HEK293 (cell line): Measurements from ENCODE around the gene AHSA1.

ENCODE experiments used
- CTCF ChIA-PET: fragments of 350-600 bp; formaldehyde crosslinking; extraction: SDS; loops from one replicate; lab custom pipeline; 2021; ENCODE audit warnings: antibody characterized with exemption; lab: Yijun Ruan, JAX
- POLR2A ChIA-PET: fragments of 300-600 bp; formaldehyde crosslinking; extraction: SDS; loops from one replicate; lab custom pipeline; 2020; ENCODE audit warnings: antibody characterized with exemption, inconsistent platforms; lab: Yijun Ruan, JAX
- H3K27ac ChIP-seq: fragments of 200-500 bp; sonication (Bioruptor generic); 2 replicates; pipeline ENCODE4 v1.5.1; 2014; ENCODE audit warnings: low read depth, low read length, control low read depth, inconsistent platforms; ENCODE audit errors: extremely low read depth
- H3K36me3 ChIP-seq, 2 experiments: fragments of 200-500 bp in 1 of 2; sonication (Bioruptor generic) in 1 of 2; 1 replicate in 1 of 2; 2 replicates in 1 of 2; pipeline ENCODE4 v1.5.1; 2014 to 2017; ENCODE audit warnings: inconsistent platforms in 2 of 2, low read length in 2 of 2; ENCODE audit not compliant: control insufficient read depth in 2 of 2, insufficient read depth in 1 of 2
- H3K4me1 ChIP-seq: fragments of 200-500 bp; sonication (Bioruptor generic); 2 replicates; pipeline ENCODE4 v1.5.1; 2014; ENCODE audit warnings: mild to moderate bottlenecking, low read length, inconsistent platforms; ENCODE audit not compliant: control insufficient read depth, insufficient read depth
- H3K4me3 ChIP-seq: 2 replicates; pipeline ENCODE4 v1.5.1; 2011; ENCODE audit warnings: low read depth, mild to moderate bottlenecking, control low read depth, low read length, moderate library complexity
- H3K9me3 ChIP-seq: fragments of 200-500 bp; sonication (Bioruptor generic); 2 replicates; pipeline ENCODE4 v1.5.1; 2014; ENCODE audit warnings: low read depth, low read length, inconsistent platforms; ENCODE audit not compliant: control insufficient read depth, insufficient read depth
- GFI1B ChIP-seq: fragments of 450-650 bp; formaldehyde crosslinking; IDR thresholded peaks from 2 replicates; pipeline ENCODE4 v1.5.1; 2016; ENCODE audit warnings: missing biosample characterization, missing genetic modification characterization
- GLI4 ChIP-seq: fragments of 450-650 bp; formaldehyde crosslinking; IDR thresholded peaks from 2 replicates; pipeline ENCODE4 v1.5.1; 2016; ENCODE audit warnings: missing biosample characterization, missing genetic modification characterization
- KLF1 ChIP-seq: fragments of 450-650 bp; formaldehyde crosslinking; IDR thresholded peaks from 2 replicates; pipeline ENCODE4 v1.5.1; 2016; ENCODE audit warnings: missing biosample characterization, missing genetic modification characterization
- KLF16 ChIP-seq: fragments of 450-650 bp; formaldehyde crosslinking; IDR thresholded peaks from 2 replicates; pipeline ENCODE4 v1.5.1; 2017; ENCODE audit warnings: missing biosample characterization, missing genetic modification characterization
- KLF9 ChIP-seq: fragments of 450-650 bp; formaldehyde crosslinking; IDR thresholded peaks from 2 replicates; pipeline ENCODE4 v1.5.1; 2016; ENCODE audit warnings: missing biosample characterization, missing genetic modification characterization, low read depth
- MZF1 ChIP-seq: fragments of 450-650 bp; formaldehyde crosslinking; IDR thresholded peaks from 2 replicates; pipeline ENCODE4 v1.5.1; 2017; ENCODE audit warnings: missing biosample characterization, missing genetic modification characterization, borderline replicate concordance
- OVOL3 ChIP-seq: fragments of 450-650 bp; formaldehyde crosslinking; IDR thresholded peaks from 2 replicates; pipeline ENCODE4 v1.5.1; 2016; ENCODE audit warnings: missing biosample characterization, missing genetic modification characterization
- REPIN1 ChIP-seq: fragments of 450-650 bp; formaldehyde crosslinking; IDR thresholded peaks from 2 replicates; pipeline ENCODE4 v1.5.1; 2017; ENCODE audit warnings: missing biosample characterization, missing genetic modification characterization, low read depth
- SALL2 ChIP-seq: fragments of 450-650 bp; formaldehyde crosslinking; IDR thresholded peaks from 2 replicates; pipeline ENCODE4 v1.5.0; 2017; ENCODE audit warnings: missing biosample characterization, mild to moderate bottlenecking, missing genetic modification characterization, borderline replicate concordance
- TRIM28 ChIP-seq: IDR thresholded peaks from 2 replicates; pipeline ENCODE4 v1.6.1; 2011; ENCODE audit warnings: low read length, control low read depth, borderline replicate concordance
- YY1 ChIP-seq: fragments of 450-650 bp; formaldehyde crosslinking; IDR thresholded peaks from 2 replicates; pipeline ENCODE4 v1.5.1; 2018; ENCODE audit warnings: missing biosample characterization, missing genetic modification characterization
- ZBTB20 ChIP-seq: fragments of 450-650 bp; formaldehyde crosslinking; IDR thresholded peaks from 2 replicates; pipeline ENCODE4 v1.5.1; 2016; ENCODE audit warnings: missing biosample characterization, missing genetic modification characterization
- ZBTB21 ChIP-seq: fragments of 450-650 bp; formaldehyde crosslinking; IDR thresholded peaks from 2 replicates; pipeline ENCODE4 v1.5.1; 2017; ENCODE audit warnings: missing biosample characterization, missing genetic modification characterization
- ZBTB7A ChIP-seq: fragments of 450-650 bp; formaldehyde crosslinking; IDR thresholded peaks from 2 replicates; pipeline ENCODE4 v1.5.1; 2016; ENCODE audit warnings: low read depth, missing biosample characterization, missing genetic modification characterization
- ZFP3 ChIP-seq: fragments of 450-650 bp; formaldehyde crosslinking; IDR thresholded peaks from 2 replicates; pipeline ENCODE4 v1.5.1; 2016; ENCODE audit warnings: low read depth, missing biosample characterization, missing genetic modification characterization
- ZNF157 ChIP-seq: fragments of 450-650 bp; formaldehyde crosslinking; IDR thresholded peaks from 2 replicates; pipeline ENCODE4 v1.5.1; 2016; ENCODE audit warnings: missing biosample characterization, missing genetic modification characterization
- ZNF211 ChIP-seq: fragments of 450-650 bp; formaldehyde crosslinking; IDR thresholded peaks from 2 replicates; pipeline ENCODE4 v1.5.1; 2016; ENCODE audit warnings: low read depth, missing biosample characterization, missing genetic modification characterization
- ZNF26 ChIP-seq: fragments of 450-650 bp; formaldehyde crosslinking; IDR thresholded peaks from 2 replicates; pipeline ENCODE4 v1.5.1; 2016; ENCODE audit warnings: missing biosample characterization, missing genetic modification characterization
- ZNF266 ChIP-seq: fragments of 450-650 bp; formaldehyde crosslinking; IDR thresholded peaks from 2 replicates; pipeline ENCODE4 v1.5.1; 2016; ENCODE audit warnings: missing biosample characterization, missing genetic modification characterization, low read depth
- ZNF341 ChIP-seq: fragments of 450-650 bp; formaldehyde crosslinking; IDR thresholded peaks from 2 replicates; pipeline ENCODE4; 2016; ENCODE audit warnings: low read depth, missing biosample characterization, missing genetic modification characterization
- ZNF549 ChIP-seq: fragments of 450-650 bp; IDR thresholded peaks from 2 replicates; pipeline ENCODE4 v1.5.1; 2018; ENCODE audit warnings: missing biosample characterization, missing genetic modification characterization, mild to moderate bottlenecking, inconsistent platforms, moderate library complexity
- ZNF610 ChIP-seq: fragments of 450-650 bp; formaldehyde crosslinking; IDR thresholded peaks from 2 replicates; pipeline ENCODE4 v1.5.1; 2016; ENCODE audit warnings: missing biosample characterization, missing genetic modification characterization, borderline replicate concordance
- ZNF658 ChIP-seq: fragments of 450-650 bp; formaldehyde crosslinking; IDR thresholded peaks from 2 replicates; pipeline ENCODE4; 2016; ENCODE audit warnings: missing biosample characterization, missing genetic modification characterization
- ZNF707 ChIP-seq: fragments of 450-650 bp; formaldehyde crosslinking; IDR thresholded peaks from 2 replicates; pipeline ENCODE4 v1.5.1; 2016; ENCODE audit warnings: missing biosample characterization, missing genetic modification characterization
- ZNF768 ChIP-seq: fragments of 450-650 bp; formaldehyde crosslinking; IDR thresholded peaks from 2 replicates; pipeline ENCODE4 v1.5.1; 2018; ENCODE audit warnings: missing biosample characterization, mild to moderate bottlenecking, missing genetic modification characterization
- ZSCAN30 ChIP-seq: fragments of 450-650 bp; IDR thresholded peaks from 2 replicates; pipeline ENCODE4 v1.5.1; 2018; ENCODE audit warnings: missing biosample characterization, mild to moderate bottlenecking, missing genetic modification characterization, moderate library complexity
- TF ChIP-seq, protein P1 (sequence below): fragments of 450-650 bp; formaldehyde crosslinking; IDR thresholded peaks from 2 replicates; pipeline ENCODE4 v1.5.1; 2016; ENCODE audit warnings: missing biosample characterization, missing genetic modification characterization
- TF ChIP-seq, protein P2 (sequence below): fragments of 450-650 bp; formaldehyde crosslinking; IDR thresholded peaks from 2 replicates; pipeline ENCODE4 v1.5.1; 2017; ENCODE audit warnings: missing biosample characterization, missing genetic modification characterization
- TF ChIP-seq, protein P3 (sequence below): fragments of 450-650 bp; formaldehyde crosslinking; IDR thresholded peaks from 2 replicates; pipeline ENCODE4; 2016; ENCODE audit warnings: missing biosample characterization, missing genetic modification characterization

AHSA1 gene

DNA sequence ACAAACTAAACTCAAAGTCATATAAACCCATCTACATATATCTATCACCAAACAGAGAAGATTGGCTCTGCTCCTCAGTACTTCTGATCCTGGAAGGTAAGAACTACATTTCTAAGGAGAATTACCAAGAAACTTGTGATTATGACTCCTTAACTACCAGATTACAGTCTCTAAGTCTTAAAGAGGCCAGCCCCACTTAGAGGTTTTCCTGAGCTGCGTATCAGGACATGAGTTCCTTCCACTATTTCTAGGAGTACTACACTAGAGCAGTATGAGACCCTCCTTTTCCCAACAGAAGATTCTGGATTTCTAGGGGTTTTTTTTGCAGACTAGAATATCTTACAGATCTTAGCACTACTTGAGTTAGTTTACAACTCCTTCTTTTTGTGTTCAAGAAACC lies 34.5 kb upstream of the AHSA1 start, which contains the start of gene NOXRED1 (continued):
- no peak for TF ChIP-seq ZSCAN30 (tag by site-specific recombination)
- TF ChIP-seq ZFP3, result no peak

DNA sequence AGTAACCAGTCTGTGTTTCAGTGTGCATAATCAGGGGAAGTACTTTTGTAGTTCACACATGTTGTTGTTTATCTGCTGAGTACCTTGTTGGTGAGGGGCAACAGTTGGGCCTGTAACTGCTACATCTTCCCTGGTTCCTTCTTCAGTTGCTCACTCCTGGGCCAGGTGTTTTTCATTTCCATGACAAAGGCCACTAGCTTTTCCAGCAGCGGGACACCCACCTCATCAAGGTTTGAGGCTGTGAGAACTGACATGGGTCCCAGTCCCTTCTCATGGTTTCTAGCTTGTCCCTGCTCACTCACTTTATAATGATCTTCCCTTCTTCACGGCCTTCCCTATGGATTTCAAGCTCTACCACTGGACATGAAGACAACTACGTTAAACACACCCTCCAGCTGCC lies 33.0 kb upstream of the AHSA1 start:
- TF ChIP-seq ZNF768 (tag by site-specific recombination) (no peak), KLF16 (tag by site-specific recombination) (no peak), ZFP3 (no peak), ZNF341 (no peak), ZNF211 (tag by site-specific recombination) (no peak), ZNF26 (tag by site-specific recombination) (no peak)
- TF ChIP-seq, protein P1, sequence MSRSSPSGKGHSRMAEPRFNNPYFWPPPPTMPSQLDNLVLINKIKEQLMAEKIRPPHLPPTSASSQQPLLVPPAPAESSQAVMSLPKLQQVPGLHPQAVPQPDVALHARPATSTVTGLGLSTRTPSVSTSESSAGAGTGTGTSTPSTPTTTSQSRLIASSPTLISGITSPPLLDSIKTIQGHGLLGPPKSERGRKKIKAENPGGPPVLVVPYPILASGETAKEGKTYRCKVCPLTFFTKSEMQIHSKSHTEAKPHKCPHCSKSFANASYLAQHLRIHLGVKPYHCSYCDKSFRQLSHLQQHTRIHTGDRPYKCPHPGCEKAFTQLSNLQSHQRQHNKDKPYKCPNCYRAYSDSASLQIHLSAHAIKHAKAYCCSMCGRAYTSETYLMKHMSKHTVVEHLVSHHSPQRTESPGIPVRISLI, result no peak
- TF ChIP-seq, protein P2, sequence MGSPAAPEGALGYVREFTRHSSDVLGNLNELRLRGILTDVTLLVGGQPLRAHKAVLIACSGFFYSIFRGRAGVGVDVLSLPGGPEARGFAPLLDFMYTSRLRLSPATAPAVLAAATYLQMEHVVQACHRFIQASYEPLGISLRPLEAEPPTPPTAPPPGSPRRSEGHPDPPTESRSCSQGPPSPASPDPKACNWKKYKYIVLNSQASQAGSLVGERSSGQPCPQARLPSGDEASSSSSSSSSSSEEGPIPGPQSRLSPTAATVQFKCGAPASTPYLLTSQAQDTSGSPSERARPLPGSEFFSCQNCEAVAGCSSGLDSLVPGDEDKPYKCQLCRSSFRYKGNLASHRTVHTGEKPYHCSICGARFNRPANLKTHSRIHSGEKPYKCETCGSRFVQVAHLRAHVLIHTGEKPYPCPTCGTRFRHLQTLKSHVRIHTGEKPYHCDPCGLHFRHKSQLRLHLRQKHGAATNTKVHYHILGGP (tag by site-specific recombination), result no peak
- CTCF ChIA-PET, result interaction anchor here (0.6 kb wide), 1 partner anchor 124 kb away, joined by 3 read pairs; no protein-coding TSS in a partner anchor
- Histone ChIP-seq H3K36me3 (peaks cover 4 to 80% of the 10 kb centered on the region in 2 experiments; a peak in 1 of 3 replicates), H3K27ac (no peak overlapping the region), H3K4me3 (no peak overlapping the region), H3K9me3 (no peaks in the 10 kb centered on the region), H3K4me1 (no peaks in the 10 kb centered on the region)
- POLR2A ChIA-PET, result no interaction called here

GRCh38 chr14:77426396-77426795 lies 31.5 kb upstream of the AHSA1 start:
- CTCF ChIA-PET, result interaction anchor here (0.9 kb wide), 1 partner anchor 110 kb away, joined by 6 read pairs; no protein-coding TSS in a partner anchor
- peaks cover 7 to 82% of the 10 kb centered on the region in 2 experiments; a peak in 2 of 3 replicates for H3K36me3 ChIP-seq
- no peak overlapping the region for H3K27ac ChIP-seq
- POLR2A ChIA-PET, result no interaction called here
- no peaks in the 10 kb centered on the region for H3K4me1 ChIP-seq
- H3K9me3 ChIP-seq, result no peaks in the 10 kb centered on the region
- H3K4me3 ChIP-seq, result no peak overlapping the region
- TF ChIP-seq KLF1 (tag by site-specific recombination) (no peak), TRIM28 (no peak), ZBTB20 (no peak), ZBTB21 (tag by site-specific recombination) (no peak), ZNF707 (no peak), ZBTB7A (tag by site-specific recombination) (no peak), REPIN1 (no peak), ZNF549 (no peak), YY1 (tag by site-specific recombination) (no peak), OVOL3 (no peak), ZNF157 (tag by site-specific recombination) (no peak), MZF1 (tag by site-specific recombination) (no peak), KLF9 (no peak), ZNF610 (tag by site-specific recombination) (no peak), ZNF658 (tag by site-specific recombination) (no peak), GFI1B (tag by site-specific recombination) (no peak), SALL2 (tag by site-specific recombination) (no peak), ZNF266 (tag by site-specific recombination) (no peak), GLI4 (tag by site-specific recombination) (no peak)
- TF ChIP-seq, protein P3, sequence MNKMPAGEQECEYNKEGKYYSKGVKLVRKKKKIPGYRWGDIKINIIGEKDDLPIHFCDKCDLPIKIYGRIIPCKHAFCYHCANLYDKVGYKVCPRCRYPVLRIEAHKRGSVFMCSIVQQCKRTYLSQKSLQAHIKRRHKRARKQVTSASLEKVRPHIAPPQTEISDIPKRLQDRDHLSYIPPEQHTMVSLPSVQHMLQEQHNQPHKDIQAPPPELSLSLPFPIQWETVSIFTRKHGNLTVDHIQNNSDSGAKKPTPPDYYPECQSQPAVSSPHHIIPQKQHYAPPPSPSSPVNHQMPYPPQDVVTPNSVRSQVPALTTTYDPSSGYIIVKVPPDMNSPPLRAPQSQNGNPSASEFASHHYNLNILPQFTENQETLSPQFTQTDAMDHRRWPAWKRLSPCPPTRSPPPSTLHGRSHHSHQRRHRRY (tag by site-specific recombination), result no peak
